NCI-H2081 treated with DMSO at 0.1 percent for 48 hours (cell line): ENCODE measurements around the gene ATP2C2.

ENCODE experiments used
- DNase-seq: peaks from one replicate; lab custom pipeline; 2025; lab: John Stamatoyannopoulos, UW

The ATP2C2 gene

GRCh38 chr16:84497418-84498222 is 129.3 kb downstream of the ATP2C2 start:
- DNase-seq = no peak

- DNase-seq = no peak
Observed at GRCh38 chr16:84498223-84498610, 129.9 kb downstream of the ATP2C2 start.

- no peak for DNase-seq
Observed at GRCh38 chr16:84498859-84499620, 130.7 kb downstream of the ATP2C2 start.

GRCh38 chr16:84499638-84500037 is 131.3 kb downstream of the ATP2C2 start:
- no peak for DNase-seq

GRCh38 chr16:84500531-84500930 is 132.2 kb downstream of the ATP2C2 start:
- no peak for DNase-seq

GRCh38 chr16:84501077-84501735 is 132.9 kb downstream of the ATP2C2 start:
- DNase-seq = no peak

- no peak for DNase-seq
Observed at GRCh38 chr16:84502075-84502474, 133.7 kb downstream of the ATP2C2 start.

GRCh38 chr16:84502581-84502980 is 134.2 kb downstream of the ATP2C2 start:
- no peak for DNase-seq

- DNase-seq = no peak
Observed at GRCh38 chr16:84503751-84504395, 135.5 kb downstream of the ATP2C2 start.

GRCh38 chr16:84504420-84505248 is 136.3 kb downstream of the ATP2C2 start, which contains the start of gene MEAK7:
TSS of gene MEAK7 (minus strand) at chr16:84504659. CDS start at chr16:84498086, 6,573 bp downstream.
- DNase-seq = no peak

- DNase-seq = no peak
Observed at GRCh38 chr16:84505249-84506187, 137.2 kb downstream of the ATP2C2 start.

- DNase-seq = no peak
Observed at GRCh38 chr16:84507011-84507982, 139.0 kb downstream of the ATP2C2 start.

GRCh38 chr16:84508502-84508901 is 140.2 kb downstream of the ATP2C2 start:
- DNase-seq = no peak

- no peak for DNase-seq
Observed at GRCh38 chr16:84509032-84509950, 141.0 kb downstream of the ATP2C2 start.

- DNase-seq = peak; percentile 70
Observed at GRCh38 chr16:84511180-84511800, 143.0 kb downstream of the ATP2C2 start.

GRCh38 chr16:84511831-84512230 is 143.5 kb downstream of the ATP2C2 start:
- DNase-seq = no peak

GRCh38 chr16:84513123-84513522 is 144.8 kb downstream of the ATP2C2 start:
- no peak for DNase-seq
